Subcutaneous abdominal adipose tissue (tissue), 5 donors: ENCODE data around the gene SLA2.
"Not testable (repeated sequence)": the region's sequence is repeated elsewhere in the genome, so short reads cannot be mapped to it uniquely, and the experiment has no call there.

Experiments
- H3K27ac ChIP-seq: one replicate; pipeline ENCODE4 v1.7.0; 2013; ENCODE audit warnings: low read depth, mild to moderate bottlenecking, inconsistent platforms, low read length, moderate library complexity
- H3K27me3 ChIP-seq, 5 donors: one replicate each; pipeline ENCODE4 v1.7.0; 2013; ENCODE audit warnings: low read length in 5 of 5, inconsistent platforms in 1 of 5; ENCODE audit not compliant: control insufficient read depth in 5 of 5, insufficient read depth in 4 of 5
- H3K36me3 ChIP-seq, 5 donors: one replicate each; pipeline ENCODE4 v1.7.0; 2013; ENCODE audit warnings: low read length in 5 of 5; ENCODE audit not compliant: control insufficient read depth in 5 of 5, insufficient read depth in 5 of 5
- H3K4me1 ChIP-seq, 5 donors: one replicate each; pipeline ENCODE4 v1.7.0; 2013; ENCODE audit warnings: low read length in 5 of 5, mild to moderate bottlenecking in 3 of 5, moderate library complexity in 1 of 5; ENCODE audit not compliant: control insufficient read depth in 5 of 5, insufficient read depth in 5 of 5
- H3K4me3 ChIP-seq, 5 donors: one replicate each; pipeline ENCODE4 v1.7.0; 2013; ENCODE audit warnings: low read length in 5 of 5, low read depth in 1 of 5
- H3K9ac ChIP-seq, 5 donors: one replicate each; pipeline ENCODE4 v1.7.0; 2013; ENCODE audit warnings: low read length in 5 of 5, mild to moderate bottlenecking in 4 of 5, moderate library complexity in 3 of 5
- H3K9me3 ChIP-seq, 5 donors: one replicate each; pipeline ENCODE4 v1.7.0; 2013; ENCODE audit warnings: low read length in 5 of 5; ENCODE audit not compliant: control insufficient read depth in 5 of 5
- donor health status: healthy.
- donor health status: healthy.
- donor health status: healthy.
- donor health status: healthy.
- donor health status: healthy.

SLA2 gene

GRCh38 chr20:36569847-36570429 is 76.1 kb downstream of the SLA2 start:
- H3K9ac ChIP-seq, result no peak overlapping the region
- H3K9me3 ChIP-seq, result peaks cover 0 to 8% (median 5%) of the 10 kb centered on the region in 5 donors
- H3K4me1 ChIP-seq, result peaks cover 0 to 16% (median 13%) of the 10 kb centered on the region in 5 donors
- H3K27ac ChIP-seq, result no peak overlapping the region
- H3K4me3 ChIP-seq, result no peak overlapping the region
- H3K36me3 ChIP-seq, result no peaks in the 10 kb centered on the region
- H3K27me3 ChIP-seq, result no peaks in the 10 kb centered on the region

DNA sequence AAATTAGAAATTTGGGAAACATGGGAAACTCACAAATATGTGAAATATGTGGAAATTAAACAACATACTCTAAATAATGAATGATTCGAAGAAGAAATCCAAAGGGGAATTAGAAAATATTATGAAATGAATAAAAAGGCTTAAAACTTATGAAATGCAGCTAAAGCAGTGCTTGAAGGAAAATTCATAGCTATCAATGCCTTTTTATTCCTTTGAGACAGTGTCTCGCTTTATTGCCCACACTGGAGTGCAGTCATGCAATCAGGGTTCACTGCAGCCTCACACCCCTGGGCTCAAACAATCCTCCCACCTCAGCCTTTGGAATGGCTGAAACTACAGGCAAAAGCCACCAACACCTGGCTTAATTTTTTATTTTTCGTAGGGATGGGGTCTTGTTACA is 80.5 kb downstream of the SLA2 start:
- Histone ChIP-seq H3K9ac (no peak overlapping the region), H3K36me3 (no peaks in the 10 kb centered on the region), H3K4me1 (no peaks in the 10 kb centered on the region), H3K9me3 (peaks cover 0 to 8% (median 5%) of the 10 kb centered on the region in 5 donors), H3K27me3 (no peaks in the 10 kb centered on the region), H3K27ac (no peak overlapping the region), H3K4me3 (no peak overlapping the region)

GRCh38 chr20:36564726-36565121 is 81.3 kb downstream of the SLA2 start:
- not testable (repeated sequence) for H3K4me3 ChIP-seq, H3K9ac ChIP-seq, H3K27ac ChIP-seq, H3K9me3 ChIP-seq, H3K4me1 ChIP-seq, H3K36me3 ChIP-seq, H3K27me3 ChIP-seq

DNA sequence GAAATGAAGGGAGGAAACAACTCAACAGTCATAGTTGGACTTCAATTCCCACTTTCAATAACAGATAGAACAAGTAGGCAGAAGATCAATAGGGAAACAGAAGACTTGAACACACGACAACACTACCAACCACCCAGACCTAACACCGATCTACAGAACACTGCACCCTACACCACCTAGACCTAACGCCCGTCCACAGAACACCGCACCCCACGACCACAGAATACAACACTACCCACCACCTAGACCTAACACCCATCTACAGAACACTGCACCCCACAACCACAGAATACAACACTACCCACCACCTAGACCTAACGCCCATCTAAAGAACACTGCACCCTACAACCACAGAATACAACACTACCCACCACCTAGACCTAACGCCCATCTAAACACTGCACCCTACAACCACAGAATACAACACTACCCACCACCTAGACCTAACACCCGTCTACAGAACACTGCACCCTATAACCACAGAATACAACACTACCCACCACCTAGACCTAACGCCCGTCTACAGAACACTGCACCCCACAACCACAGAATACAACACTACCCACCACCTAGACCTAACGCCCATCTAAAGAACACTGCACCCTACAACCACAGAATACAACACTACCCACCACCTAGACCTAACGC is 81.8 kb downstream of the SLA2 start:
- not testable (repeated sequence) for H3K4me1 ChIP-seq, H3K36me3 ChIP-seq, H3K4me3 ChIP-seq, H3K27me3 ChIP-seq, H3K9me3 ChIP-seq, H3K27ac ChIP-seq, H3K9ac ChIP-seq

GRCh38 chr20:36563374-36563773 is 82.6 kb downstream of the SLA2 start:
- Histone ChIP-seq H3K9me3 (peaks cover 0 to 8% (median 5%) of the 10 kb centered on the region in 5 donors), H3K36me3 (no peaks in the 10 kb centered on the region), H3K9ac (no peak overlapping the region), H3K27ac (no peak overlapping the region), H3K4me1 (no peaks in the 10 kb centered on the region), H3K27me3 (no peaks in the 10 kb centered on the region), H3K4me3 (no peak overlapping the region)

GRCh38 chr20:36562724-36563123 is 83.3 kb downstream of the SLA2 start:
- Histone ChIP-seq H3K4me3 (no peak overlapping the region), H3K9ac (no peak overlapping the region), H3K4me1 (no peaks in the 10 kb centered on the region), H3K27me3 (no peaks in the 10 kb centered on the region), H3K27ac (no peak overlapping the region), H3K36me3 (no peaks in the 10 kb centered on the region), H3K9me3 (peaks cover 0 to 8% (median 5%) of the 10 kb centered on the region in 5 donors)
